Stomach (tissue), 4 donors: ENCODE results near the gene CERS3.

Experiments
- CTCF ChIP-seq, 7 experiments: fragments of 450-650 bp in 4 of 7; fragments of 200-600 bp in 3 of 7; sonication (generic) in 3 of 7; IDR thresholded peaks; one replicate each; pipeline ENCODE4 v1.5.1; 2016 to 2019; ENCODE audit warnings: antibody characterized with exemption in 7 of 7, control low read depth in 2 of 7, mild to moderate bottlenecking in 1 of 7
- EP300 ChIP-seq: sonication (generic); formaldehyde crosslinking; IDR thresholded peaks from one replicate; pipeline ENCODE4 v1.6.1; 2017; ENCODE audit warnings: antibody characterized with exemption
- POLR2A ChIP-seq, 4 donors: fragments of 450-650 bp; IDR thresholded peaks; one replicate each; pipeline ENCODE4 v1.6.1; 2016; ENCODE audit warnings: antibody characterized with exemption in 4 of 4, control low read depth in 2 of 4, mild to moderate bottlenecking in 1 of 4, moderate library complexity in 1 of 4
- POLR2AphosphoS5 ChIP-seq, 3 donors: sonication (generic); formaldehyde crosslinking; IDR thresholded peaks; one replicate each; pipeline ENCODE4 v1.6.1; 2016; ENCODE audit warnings: antibody characterized with exemption in 3 of 3

- no peak for TF ChIP-seq CTCF (IDR thresholded peaks at IDR 0.05)
- TF ChIP-seq EP300, result no peak
- TF ChIP-seq POLR2AphosphoS5 (IDR thresholded peaks at IDR 0.05), result no peak
- no peak for TF ChIP-seq POLR2A (IDR thresholded peaks at IDR 0.05)
Observed at GRCh38 chr15:100429116-100429728, 99.5 kb downstream of the CERS3 start.
